ENCODE results near the gene PHF13.

Gene PHF13

GRCh38 chr1:6601923-6602668, 11.4 kb upstream of the PHF13 start:
- no peak for DNase-seq (ENCODE audit: low read depth, low spot score)

DNA sequence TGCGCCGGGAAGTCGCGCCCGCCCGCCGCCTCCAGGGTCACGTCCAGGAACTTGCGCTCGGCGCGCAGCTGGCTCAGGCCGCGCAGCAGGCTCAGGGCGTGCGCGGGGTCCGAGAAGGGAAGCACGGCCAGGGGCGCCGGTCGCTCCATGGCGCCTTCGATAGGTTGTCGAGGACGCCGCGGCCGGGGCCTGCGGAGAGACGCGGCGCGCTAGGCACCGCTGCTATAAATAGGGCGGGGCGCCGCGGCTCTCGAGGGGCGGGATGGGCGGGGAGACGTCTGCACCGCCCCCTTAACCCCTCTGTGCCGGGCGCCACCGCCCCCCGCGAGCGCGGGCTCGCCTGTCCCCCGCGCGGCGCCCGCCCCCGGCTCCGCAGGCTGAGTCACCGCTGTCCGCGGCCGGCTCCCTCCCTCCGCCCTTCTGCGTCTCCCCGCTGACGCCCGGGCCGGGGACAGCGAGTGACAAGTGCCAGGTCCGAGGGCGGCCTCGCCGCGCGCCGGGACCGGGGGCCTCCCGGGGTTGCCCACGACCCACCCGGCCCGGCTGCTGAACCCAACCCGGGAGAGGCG, 10.8 kb upstream of the PHF13 start, which contains the start of gene KLHL21:
Gene KLHL21 (minus strand): TSS at position 201 of the 569 bp plus-strand sequence. CDS start 52 bp downstream, at position 149.
- DNase-seq (ENCODE audit: low read depth, low spot score), result no peak

DNA sequence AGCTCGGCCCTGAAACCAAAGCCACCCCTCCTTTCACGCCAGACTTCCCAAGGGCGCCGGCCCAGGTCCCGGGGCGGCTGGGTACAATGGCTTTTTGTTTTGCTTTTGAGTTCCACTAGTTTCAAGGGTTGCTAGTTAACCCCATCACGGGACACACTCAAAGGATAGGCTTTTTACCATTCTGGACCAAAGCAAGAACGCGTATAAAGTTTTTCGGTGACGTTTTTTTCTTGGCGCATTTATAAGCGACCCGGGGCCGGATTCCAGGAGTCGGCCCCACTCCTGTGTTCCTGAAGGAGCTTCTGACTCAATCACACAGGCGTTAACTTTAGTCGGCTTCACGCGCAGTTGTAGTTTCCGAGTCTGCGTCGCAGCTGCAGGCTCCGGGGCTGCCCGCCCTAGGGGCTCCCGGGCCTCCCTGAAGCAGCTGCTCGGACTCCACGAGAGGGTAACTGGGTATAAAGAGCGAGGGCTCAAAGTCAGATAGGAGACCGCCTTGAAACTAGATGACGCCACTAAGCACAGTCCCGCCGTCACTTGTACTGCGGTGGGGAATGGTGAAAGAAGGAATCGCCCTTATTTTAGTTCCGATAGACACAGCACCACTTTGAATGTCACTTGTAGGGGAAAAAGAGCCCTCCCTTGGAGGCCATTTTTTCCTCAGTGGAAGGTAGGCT, 10.2 kb upstream of the PHF13 start:
- no peak for DNase-seq (ENCODE audit: low read depth, low spot score)

DNA sequence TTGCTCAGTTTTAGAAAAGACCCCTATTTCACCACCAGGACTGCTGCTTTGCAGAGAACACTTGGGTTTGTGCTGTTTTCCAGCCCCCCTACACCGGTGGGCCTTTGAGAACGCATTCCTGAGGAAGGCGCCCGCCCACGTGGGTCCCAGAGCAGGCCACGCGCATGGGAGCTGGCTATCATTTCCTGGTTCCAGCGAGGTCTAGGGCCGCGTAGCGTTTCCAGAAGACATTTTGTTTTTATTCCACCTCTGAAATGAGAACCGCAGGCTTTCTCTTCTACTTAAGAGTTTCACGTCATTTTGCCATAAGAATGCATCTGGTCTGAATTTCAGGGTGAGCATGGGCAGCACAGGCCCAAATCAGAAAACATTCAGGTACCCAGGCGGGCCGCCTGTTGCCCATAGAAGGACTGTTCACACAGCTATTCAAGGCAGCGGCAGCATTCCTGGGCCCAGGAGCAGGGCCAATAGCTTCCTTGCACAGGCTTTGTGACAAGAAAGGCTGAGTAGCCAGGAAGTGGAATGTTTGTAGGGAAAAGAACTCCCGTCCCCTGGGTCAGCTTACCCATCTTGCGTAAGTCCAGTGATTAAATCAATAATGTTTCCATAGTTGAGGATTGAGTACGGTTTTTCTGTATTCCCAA, 9.5 kb upstream of the PHF13 start:
- no peak for DNase-seq (ENCODE audit: low read depth, low spot score)

DNA sequence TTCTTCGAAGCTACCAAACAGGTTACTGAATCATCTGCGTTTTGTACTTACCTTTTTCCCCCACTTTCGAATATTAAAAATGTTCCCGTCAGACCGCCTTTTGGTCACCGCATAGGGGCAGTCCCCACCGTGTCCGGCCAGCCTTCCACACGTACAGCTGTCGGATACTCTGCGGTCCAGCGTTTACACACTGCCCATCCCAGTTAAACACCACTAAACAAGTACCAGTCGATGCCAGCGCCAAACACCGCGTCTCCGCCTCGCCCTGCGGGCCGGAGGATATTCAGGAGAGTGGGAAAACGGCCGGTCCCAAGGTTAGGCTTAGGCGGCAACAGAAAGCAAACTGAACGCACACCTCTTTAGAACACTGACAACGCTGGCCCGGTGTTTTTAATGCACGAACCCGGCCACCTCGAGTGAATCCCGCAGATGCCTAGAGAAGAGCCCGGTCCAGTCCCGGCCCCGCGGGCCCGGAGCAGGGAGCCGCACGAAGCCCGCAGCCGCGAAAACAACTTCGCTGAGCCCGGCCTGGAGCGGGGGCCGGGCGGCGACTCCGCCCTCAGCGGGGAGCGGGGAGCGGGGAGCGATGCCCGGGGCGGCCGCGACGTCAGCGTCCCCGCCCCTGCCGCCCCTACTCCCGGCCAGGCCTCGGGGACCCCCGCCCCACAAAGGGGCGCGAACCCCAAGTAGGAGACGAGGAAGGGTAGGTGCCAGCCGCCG, 730 bp upstream of the PHF13 start:
- no peak for DNase-seq (ENCODE audit: low read depth, low spot score)

DNA sequence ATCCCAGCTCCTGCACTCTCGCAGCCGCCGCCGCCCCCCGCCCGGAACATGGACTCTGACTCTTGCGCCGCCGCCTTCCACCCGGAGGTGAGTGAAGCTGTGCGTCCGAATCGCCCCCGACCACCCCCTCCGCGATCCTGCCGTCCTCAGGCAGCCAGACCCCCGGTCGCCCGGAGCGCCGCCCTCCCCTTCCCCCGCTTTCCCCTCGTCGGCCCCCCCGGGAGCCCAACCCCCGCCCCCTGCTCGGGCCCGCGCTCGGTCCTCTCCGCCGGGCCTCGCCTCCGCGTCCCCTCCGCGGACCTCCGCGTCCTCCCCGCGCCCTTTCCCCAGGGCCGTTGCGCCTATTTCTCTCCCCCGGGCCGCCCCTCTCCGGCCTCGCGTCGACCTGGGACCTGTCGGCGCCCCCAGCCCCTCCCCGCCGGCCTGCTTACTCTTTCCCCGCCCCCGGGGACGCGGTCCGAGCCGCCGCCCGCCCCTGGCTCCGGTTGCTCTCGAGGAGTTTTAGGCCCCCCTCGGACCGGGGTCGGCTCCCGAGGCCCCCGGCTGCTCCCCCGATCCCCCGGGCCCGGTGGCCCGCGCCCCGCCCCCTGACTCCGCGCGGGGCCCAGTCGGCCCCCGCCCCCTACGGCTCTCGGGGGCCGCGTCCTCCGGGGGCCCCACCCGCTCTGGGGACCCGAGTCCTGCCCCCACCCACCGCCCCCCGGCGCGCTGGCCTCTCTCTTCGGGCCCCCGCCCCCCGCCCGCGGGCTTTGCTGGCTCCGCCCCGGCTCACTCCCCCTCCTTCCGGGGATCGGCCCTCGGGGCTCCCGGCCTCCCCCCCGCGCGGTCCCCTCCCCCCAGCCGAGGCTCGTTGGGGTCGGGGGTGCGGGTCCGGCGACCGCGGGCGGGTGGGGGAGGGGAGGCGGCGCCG, 743 bp downstream of the PHF13 start:
- DNase-seq (ENCODE audit: low read depth, low spot score), result no peak

DNA sequence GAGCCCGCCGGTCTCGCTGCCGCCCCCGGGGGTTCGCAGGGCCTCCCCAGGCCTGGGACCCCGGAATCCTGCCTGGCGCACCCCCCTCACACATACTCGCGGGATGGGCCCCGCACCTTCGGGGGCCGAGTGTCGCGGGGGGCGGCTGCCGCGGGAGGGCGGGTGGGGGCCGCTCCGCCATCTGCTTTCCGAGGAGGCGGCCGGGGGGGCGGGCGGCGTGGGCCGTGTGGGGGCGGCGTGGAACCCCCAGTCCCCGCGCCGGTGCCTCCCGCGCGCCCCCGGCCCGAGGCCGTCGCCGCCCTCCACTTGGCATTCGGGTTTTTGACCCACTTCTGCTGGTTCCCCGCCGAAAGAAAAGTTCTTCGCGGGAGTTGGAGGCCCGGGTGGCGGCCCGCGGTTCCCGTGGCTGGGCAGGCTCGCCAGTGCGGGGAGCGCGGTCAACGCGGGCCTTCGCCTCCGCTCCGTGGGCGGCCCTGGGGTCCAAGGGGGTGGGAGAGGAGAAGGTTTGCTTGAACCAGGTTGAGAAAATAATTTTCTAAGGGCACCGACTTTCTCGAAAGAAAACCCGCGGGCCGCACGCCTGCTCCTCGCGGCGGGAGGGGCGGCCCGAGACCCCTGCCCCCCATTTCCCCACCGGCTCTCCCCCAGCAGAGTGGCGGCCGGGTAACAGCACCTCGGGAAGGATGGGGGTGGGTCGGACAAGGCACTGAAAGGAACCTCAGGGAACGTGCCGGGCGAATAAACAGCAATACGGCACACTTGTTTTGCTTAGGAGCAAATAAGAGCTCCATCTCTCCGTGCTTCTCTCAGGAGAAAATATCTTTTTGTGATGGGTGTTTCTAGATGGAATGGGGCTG, 1.6 kb downstream of the PHF13 start:
- no peak for DNase-seq (ENCODE audit: low read depth, low spot score)

DNA sequence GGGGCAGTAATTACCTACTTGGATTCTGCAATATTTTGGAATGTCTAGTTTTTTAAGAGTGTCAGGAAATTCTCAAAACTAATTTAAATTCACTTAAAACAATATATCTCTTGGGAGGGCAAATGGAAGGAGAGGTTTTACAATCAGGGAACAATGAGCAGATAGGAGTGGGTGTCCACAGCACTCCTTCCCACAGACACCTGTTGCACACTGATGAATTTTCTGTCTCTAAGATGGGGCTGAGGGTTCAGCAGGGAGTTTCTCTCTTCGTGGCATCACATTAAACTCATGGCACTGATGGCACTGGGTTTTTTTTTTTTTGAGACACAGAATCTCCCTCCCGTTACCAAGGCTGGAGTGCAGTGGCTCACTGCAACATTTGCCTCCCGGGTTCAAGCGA, 5.5 kb downstream of the PHF13 start:
- DNase-seq (ENCODE audit: low read depth, low spot score), result no peak

- no peak for DNase-seq (ENCODE audit: low read depth, low spot score)
These were observed 8.2 kb downstream of the PHF13 start for GRCh38 chr1:6621429-6622391.

GRCh38 chr1:6622396-6623152, 9.0 kb downstream of the PHF13 start:
- no peak for DNase-seq (ENCODE audit: low read depth, low spot score)

- no peak for DNase-seq (ENCODE audit: low read depth, low spot score)
These were observed 9.9 kb downstream of the PHF13 start for GRCh38 chr1:6623269-6623965.

DNA sequence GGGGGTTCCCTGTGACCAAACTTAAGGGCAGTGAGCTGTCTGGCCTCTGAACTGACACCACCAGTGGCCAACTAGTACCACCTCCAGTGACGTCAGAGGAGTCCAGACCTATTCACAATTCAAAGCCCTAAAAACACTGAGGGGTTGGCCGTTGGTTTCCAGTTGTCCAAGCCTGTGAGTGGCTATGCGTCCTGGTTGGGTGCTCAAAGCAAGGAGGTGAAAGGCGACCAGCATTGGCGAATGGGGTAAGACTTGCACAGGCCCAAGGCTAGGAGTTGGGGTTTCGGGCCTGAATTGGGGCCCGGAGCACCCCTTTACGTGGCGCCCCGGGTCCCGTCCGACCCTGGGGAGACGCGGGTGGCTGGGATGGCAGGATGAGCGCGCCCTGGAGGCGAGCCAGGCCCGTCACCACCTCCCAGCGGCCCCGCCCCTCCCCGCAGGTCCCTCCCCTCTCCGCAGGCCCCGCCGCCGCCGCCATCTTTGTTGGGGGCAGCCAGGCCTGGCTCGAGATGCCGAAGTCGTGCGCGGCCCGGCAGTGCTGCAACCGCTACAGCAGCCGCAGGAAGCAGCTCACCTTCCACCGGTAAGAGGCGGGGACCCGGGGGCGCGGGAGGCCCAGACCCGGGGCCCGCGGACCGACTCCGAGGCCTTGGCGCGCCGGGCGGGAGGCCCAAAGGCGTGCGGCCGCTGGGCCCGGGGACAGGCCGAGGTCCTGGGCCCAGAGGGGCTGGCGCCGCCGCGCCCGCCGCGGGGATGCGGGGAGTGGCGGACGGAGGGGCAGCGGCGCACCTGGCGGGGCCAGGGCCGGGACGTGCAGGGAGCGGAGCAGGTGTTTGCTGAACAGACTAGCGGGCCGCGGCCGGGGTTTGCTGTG, 11.4 kb downstream of the PHF13 start, which contains the start of gene THAP3:
Gene THAP3 (plus strand): TSS at position 159 of the 874 bp plus-strand sequence. CDS start 351 bp downstream, at position 510.
- DNase-seq (ENCODE audit: low read depth, low spot score), result no peak

GRCh38 chr1:6625584-6626149, 12.1 kb downstream of the PHF13 start:
- no peak for DNase-seq (ENCODE audit: low read depth, low spot score)

DNA sequence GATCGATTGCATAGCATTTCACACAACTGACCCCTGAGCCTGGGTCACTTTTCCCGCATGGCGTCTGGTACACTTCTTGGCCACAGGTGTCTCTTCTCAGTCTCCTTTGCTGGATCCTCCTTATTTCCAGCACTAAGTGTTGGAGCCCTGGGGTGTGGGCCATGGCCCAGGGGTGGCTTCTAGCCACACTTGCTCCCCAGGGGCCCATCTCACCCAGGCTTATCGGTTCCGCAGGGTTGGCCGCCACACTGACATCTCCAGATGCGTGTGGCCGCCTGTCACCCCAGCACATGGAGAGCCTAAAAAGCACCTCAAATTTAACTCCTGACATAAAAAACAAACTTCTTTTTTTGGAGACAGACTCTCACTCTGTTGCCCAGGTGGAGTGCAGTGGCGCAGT, 13.5 kb downstream of the PHF13 start:
- DNase-seq (ENCODE audit: low read depth, low spot score), result no peak

DNA sequence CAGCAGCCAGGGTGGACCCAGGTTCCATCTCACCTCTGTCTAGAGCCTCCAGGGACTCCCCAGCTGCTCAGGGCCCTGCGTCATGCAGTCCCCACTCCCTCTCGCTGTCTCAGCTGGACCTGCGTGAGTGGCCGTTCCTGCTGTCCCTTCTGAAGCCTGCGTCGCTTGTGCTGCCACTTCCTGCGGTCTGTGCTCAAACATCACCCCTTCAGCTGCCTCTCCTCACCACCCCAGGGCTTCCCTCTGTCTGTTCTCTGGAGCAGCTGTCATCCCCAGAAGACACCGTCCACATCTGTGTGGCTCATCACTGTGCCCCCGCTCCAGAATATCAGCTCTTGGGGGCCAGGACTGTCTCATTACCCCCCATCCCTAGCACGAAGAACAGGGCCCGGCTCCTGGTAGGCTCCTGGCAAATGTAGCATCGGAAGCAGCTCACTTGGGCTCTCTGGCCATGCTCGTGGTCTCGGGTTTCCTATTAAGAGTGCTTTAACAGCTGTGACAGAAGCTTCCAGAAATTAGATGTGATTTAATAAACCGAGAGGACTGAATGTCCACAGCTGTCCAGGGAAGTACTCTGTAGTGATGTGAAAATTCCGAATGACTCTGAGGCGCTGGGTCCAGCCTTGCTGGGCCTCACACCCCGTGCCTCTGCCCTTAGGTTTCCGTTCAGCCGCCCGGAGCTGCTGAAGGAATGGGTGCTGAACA, 14.5 kb downstream of the PHF13 start:
- DNase-seq (ENCODE audit: low read depth, low spot score), result no peak

All from brain pericyte (primary cell).